Measurements from ENCODE around the gene GBE1.
A peak's percentile ranks its signal among the peaks of the same experiment; 100 is the strongest.
"Not testable (repeated sequence)": the region's sequence is repeated elsewhere in the genome, so short reads cannot be mapped to it uniquely, and the experiment has no call there.

Gene GBE1

GRCh38 chr3:81500039-81500438 is 261.4 kb downstream of the GBE1 start:
- DNase-seq (ENCODE audit: insufficient read length, low spot score): no peak
- FAIRE-seq: no peak
- TF ChIP-seq POU2F2 (IDR thresholded peaks at IDR 0.05; ENCODE audit: low read depth, low read length): no peak
- TF ChIP-seq POLR2A (IDR thresholded peaks at IDR 0.05; ENCODE audit: low read depth, low read length): no peak
- TF ChIP-seq PAX5 (IDR thresholded peaks at IDR 0.05; ENCODE audit: insufficient read depth, low read length, severe bottlenecking): no peak
- TF ChIP-seq SPI1 (IDR thresholded peaks at IDR 0.05; ENCODE audit: low read depth, low read length): no peak
- no peak for TF ChIP-seq POLR2AphosphoS5 (IDR thresholded peaks at IDR 0.05; ENCODE audit: low read depth, low read length)
- TF ChIP-seq TAF1 (IDR thresholded peaks at IDR 0.05; ENCODE audit: low read depth, low read length): no peak

DNA sequence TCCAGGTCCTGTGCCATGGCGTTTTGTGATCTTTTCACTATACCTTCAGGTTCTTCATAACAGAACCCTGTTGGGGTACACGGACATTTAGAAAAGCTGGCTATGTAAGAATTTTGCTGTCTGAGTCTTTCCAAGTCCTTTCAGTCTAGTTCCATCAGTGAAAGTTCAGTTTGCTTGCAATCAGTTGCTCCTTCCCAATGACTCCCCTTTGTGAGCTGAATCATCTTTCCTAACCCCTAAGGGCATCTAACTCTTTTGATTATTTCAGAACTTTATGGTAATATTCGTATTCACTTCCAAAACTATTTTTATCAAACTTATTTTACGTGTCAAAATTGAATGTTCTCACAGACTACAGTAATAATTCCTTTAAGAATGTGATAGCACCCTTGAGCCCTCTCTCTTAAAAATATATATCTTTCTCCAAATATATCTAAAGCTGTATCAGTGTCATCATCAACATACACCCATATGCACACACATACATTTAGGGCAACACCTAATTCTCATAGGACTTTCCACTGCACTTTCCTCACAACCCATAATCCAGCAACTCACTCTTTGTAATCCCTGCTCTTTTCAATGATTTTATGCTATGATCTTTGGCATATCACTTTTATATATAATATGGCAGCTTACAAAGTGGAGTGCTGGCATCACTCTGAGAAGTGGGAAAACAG is 263.7 kb downstream of the GBE1 start:
- no peak for FAIRE-seq
- DNase-seq (ENCODE audit: insufficient read length, low spot score): no peak
- TF ChIP-seq SPI1 (IDR thresholded peaks at IDR 0.05; ENCODE audit: low read depth, low read length) (no peak), POLR2A (IDR thresholded peaks at IDR 0.05; ENCODE audit: low read depth, low read length) (no peak), PAX5 (IDR thresholded peaks at IDR 0.05; ENCODE audit: insufficient read depth, low read length, severe bottlenecking) (no peak), POLR2AphosphoS5 (IDR thresholded peaks at IDR 0.05; ENCODE audit: low read depth, low read length) (no peak), POU2F2 (IDR thresholded peaks at IDR 0.05; ENCODE audit: low read depth, low read length) (no peak), TAF1 (IDR thresholded peaks at IDR 0.05; ENCODE audit: low read depth, low read length) (no peak)

DNA sequence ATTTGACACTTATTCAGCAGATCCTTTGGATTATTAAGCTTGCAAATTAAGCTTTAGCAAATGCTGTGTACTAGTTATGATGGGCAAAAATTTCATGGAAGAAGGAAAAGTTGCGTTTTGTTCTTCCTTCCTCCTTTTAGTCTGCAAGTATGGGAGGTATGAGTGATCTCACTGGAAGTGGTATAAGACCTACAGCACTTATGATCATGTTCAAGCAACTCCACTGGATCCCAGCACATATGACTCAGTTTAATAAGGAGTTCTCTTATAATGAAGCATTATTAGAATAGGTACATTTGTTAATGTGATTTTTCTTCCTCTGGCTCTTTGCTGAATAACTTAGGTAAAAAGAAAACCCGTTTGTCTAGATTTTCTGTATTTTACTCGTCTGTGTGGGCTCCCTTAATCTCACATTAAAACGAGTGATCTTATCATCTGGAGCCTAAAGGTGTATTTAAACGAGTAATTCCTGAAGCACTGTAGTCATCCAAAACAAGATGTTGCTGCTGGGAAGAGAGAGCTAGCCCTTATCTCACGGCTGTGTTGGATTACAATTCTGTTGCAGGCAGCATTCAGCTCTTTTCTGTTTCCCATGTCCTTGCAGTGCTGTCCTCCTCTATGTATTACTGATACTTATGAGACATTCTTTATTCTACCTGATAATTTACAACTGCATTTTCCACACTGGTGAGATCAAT is 264.9 kb downstream of the GBE1 start:
- TF ChIP-seq SPI1 (IDR thresholded peaks at IDR 0.05; ENCODE audit: low read depth, low read length): no peak
- no peak for TF ChIP-seq POLR2AphosphoS5 (IDR thresholded peaks at IDR 0.05; ENCODE audit: low read depth, low read length)
- no peak for TF ChIP-seq POU2F2 (IDR thresholded peaks at IDR 0.05; ENCODE audit: low read depth, low read length)
- TF ChIP-seq TAF1 (IDR thresholded peaks at IDR 0.05; ENCODE audit: low read depth, low read length): no peak
- no peak for TF ChIP-seq PAX5 (IDR thresholded peaks at IDR 0.05; ENCODE audit: insufficient read depth, low read length, severe bottlenecking)
- no peak for TF ChIP-seq POLR2A (IDR thresholded peaks at IDR 0.05; ENCODE audit: low read depth, low read length)
- no peak for FAIRE-seq
- DNase-seq (ENCODE audit: insufficient read length, low spot score): no peak

- not testable (repeated sequence) for DNase-seq (ENCODE audit: insufficient read length, low spot score); FAIRE-seq
These were observed 269.0 kb downstream of the GBE1 start for GRCh38 chr3:81492471-81492870.

- TF ChIP-seq POLR2AphosphoS5 (IDR thresholded peaks at IDR 0.05; ENCODE audit: low read depth, low read length): no peak
- no peak for TF ChIP-seq SPI1 (IDR thresholded peaks at IDR 0.05; ENCODE audit: low read depth, low read length)
- TF ChIP-seq POLR2A (IDR thresholded peaks at IDR 0.05; ENCODE audit: low read depth, low read length): no peak
- TF ChIP-seq POU2F2 (IDR thresholded peaks at IDR 0.05; ENCODE audit: low read depth, low read length): no peak
- TF ChIP-seq TAF1 (IDR thresholded peaks at IDR 0.05; ENCODE audit: low read depth, low read length): no peak
- no peak for TF ChIP-seq PAX5 (IDR thresholded peaks at IDR 0.05; ENCODE audit: insufficient read depth, low read length, severe bottlenecking)
- DNase-seq (ENCODE audit: insufficient read length, low spot score) (no peak), FAIRE-seq (no peak)
These were observed 269.4 kb downstream of the GBE1 start for GRCh38 chr3:81492040-81492439.

DNA sequence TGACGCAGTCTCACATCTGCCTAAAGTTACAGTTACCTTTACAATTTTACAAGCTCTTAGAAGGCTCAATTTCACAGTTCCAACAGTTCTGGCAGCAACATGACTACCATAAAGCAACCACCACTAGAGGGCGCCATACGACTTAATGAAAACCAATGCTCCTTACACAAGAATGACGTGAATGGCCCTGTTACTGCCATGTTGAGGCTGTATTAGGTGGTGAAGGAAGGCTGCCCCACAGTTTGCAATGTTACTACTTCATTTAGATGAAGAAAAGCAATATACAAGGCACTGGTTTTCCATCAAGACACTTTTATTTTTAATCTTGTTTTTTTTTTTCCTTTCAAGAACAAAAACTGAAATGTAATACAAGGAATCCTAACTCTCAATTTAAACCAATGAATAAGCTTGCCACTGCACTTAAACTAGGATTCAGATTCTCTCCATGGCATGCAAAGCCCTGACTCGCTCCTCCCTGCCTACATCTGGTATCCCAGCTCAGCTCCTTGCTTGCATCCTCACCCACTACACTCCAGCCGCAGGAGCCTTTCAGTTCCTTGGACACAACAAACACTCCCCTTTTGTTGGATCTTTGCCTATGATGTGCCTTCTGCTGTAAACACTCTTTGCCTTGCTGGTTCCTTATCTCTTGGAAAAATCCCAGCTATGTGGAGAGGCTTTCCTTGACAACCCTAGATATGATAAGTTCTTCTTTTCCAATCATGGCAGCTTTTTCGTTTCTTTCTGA is 270.7 kb downstream of the GBE1 start:
- FAIRE-seq (peak; percentile 95), DNase-seq (ENCODE audit: insufficient read length, low spot score) (peak; percentile 20)
- TF ChIP-seq POU2F2 (IDR thresholded peaks at IDR 0.05; ENCODE audit: low read depth, low read length) (no peak), SPI1 (IDR thresholded peaks at IDR 0.05; ENCODE audit: low read depth, low read length) (no peak), POLR2A (IDR thresholded peaks at IDR 0.05; ENCODE audit: low read depth, low read length) (no peak), TAF1 (IDR thresholded peaks at IDR 0.05; ENCODE audit: low read depth, low read length) (no peak), PAX5 (IDR thresholded peaks at IDR 0.05; ENCODE audit: insufficient read depth, low read length, severe bottlenecking) (no peak), POLR2AphosphoS5 (IDR thresholded peaks at IDR 0.05; ENCODE audit: low read depth, low read length) (no peak)

DNA sequence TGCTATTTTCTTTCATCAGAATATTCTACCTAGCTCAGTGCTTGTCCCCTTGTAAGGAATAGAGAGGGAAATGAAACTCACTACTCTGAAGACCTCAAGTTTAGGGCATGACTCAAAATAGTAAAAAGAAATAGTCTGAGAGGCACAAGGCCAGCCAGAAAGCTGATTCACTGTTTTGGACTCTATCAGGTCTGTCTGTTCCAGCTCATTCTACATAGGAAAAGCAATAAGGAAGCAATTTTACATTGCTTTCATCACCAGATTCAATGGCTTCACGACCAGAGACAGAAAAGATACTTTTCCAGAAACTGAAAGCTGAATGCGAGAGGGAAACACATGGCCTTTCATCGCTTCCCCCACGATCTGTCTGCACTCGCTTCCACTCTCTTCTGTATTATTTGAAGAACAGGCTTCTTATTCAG is 276.0 kb downstream of the GBE1 start:
- peak; percentile 94 for TF ChIP-seq SPI1 (IDR thresholded peaks at IDR 0.05; ENCODE audit: low read depth, low read length)
- no peak for TF ChIP-seq POLR2AphosphoS5 (IDR thresholded peaks at IDR 0.05; ENCODE audit: low read depth, low read length)
- TF ChIP-seq POU2F2 (IDR thresholded peaks at IDR 0.05; ENCODE audit: low read depth, low read length): no peak
- no peak for TF ChIP-seq POLR2A (IDR thresholded peaks at IDR 0.05; ENCODE audit: low read depth, low read length)
- no peak for TF ChIP-seq PAX5 (IDR thresholded peaks at IDR 0.05; ENCODE audit: insufficient read depth, low read length, severe bottlenecking)
- TF ChIP-seq TAF1 (IDR thresholded peaks at IDR 0.05; ENCODE audit: low read depth, low read length): no peak
- DNase-seq (ENCODE audit: insufficient read length, low spot score) (peak; percentile 3), FAIRE-seq (peak; percentile 79)

DNA sequence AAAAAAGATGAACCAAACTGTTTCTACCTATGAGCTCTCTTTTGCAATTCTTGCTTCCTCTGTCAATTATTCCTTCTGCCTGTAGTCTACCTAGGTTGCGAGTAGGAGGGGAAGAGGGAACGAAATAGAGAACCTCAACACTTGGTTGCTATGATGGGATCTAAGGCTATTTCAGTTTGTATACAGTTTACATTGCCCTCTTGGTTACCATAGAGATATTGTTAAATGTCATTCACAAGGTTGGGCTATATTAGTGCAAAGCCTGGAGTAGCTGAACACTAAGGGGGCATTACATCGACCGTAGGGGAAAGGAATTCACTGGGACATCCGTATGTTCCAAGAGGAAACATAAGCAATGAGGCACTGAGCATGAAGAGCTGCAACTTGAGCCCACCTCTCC is 276.9 kb downstream of the GBE1 start:
- TF ChIP-seq POU2F2 (IDR thresholded peaks at IDR 0.05; ENCODE audit: low read depth, low read length) (no peak), PAX5 (IDR thresholded peaks at IDR 0.05; ENCODE audit: insufficient read depth, low read length, severe bottlenecking) (no peak), POLR2A (IDR thresholded peaks at IDR 0.05; ENCODE audit: low read depth, low read length) (no peak), POLR2AphosphoS5 (IDR thresholded peaks at IDR 0.05; ENCODE audit: low read depth, low read length) (0 out of 2 replicates have a peak, but pooled peaks have one; percentile 27), SPI1 (IDR thresholded peaks at IDR 0.05; ENCODE audit: low read depth, low read length) (no peak), TAF1 (IDR thresholded peaks at IDR 0.05; ENCODE audit: low read depth, low read length) (no peak)
- DNase-seq (ENCODE audit: insufficient read length, low spot score) (no peak), FAIRE-seq (peak; percentile 13)

DNA sequence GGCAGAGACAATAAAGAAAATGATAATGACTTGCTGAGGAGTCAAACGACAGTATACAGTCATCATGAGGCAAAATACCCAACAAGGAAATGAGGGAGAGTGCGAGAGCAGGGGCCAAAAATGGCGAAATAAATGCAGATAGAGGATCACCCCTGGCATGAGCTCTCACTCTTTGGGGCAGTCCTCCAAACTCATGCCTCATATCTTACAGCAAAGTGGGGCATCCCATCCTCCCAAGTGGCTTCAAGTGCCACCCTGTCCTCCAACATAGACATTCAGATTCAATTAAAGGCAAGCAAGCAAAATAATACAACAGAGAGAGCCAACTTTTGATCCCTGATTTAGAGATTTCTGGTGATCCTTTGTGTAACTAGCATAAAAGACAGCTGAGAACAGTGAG is 278.4 kb downstream of the GBE1 start:
- TF ChIP-seq POLR2A (IDR thresholded peaks at IDR 0.05; ENCODE audit: low read depth, low read length) (no peak), TAF1 (IDR thresholded peaks at IDR 0.05; ENCODE audit: low read depth, low read length) (no peak), POLR2AphosphoS5 (IDR thresholded peaks at IDR 0.05; ENCODE audit: low read depth, low read length) (no peak), SPI1 (IDR thresholded peaks at IDR 0.05; ENCODE audit: low read depth, low read length) (no peak), POU2F2 (IDR thresholded peaks at IDR 0.05; ENCODE audit: low read depth, low read length) (no peak), PAX5 (IDR thresholded peaks at IDR 0.05; ENCODE audit: insufficient read depth, low read length, severe bottlenecking) (no peak)
- no peak for DNase-seq (ENCODE audit: insufficient read length, low spot score)
- FAIRE-seq: no peak

All from GM12891 (cell line).